A549 (cell line): ENCODE measurements around the gene KRT27.

Experiments
- CTCF ChIP-seq: fragments of >200 bp; sonication (Bioruptor Twin); formaldehyde crosslinking; IDR thresholded peaks from 3 replicates; pipeline ENCODE4 v1.5.1; 2016
- EP300 ChIP-seq, 2 experiments: fragments of >200 bp; sonication (Bioruptor Twin); formaldehyde crosslinking; IDR thresholded peaks; 2 replicates in 1 of 2; 3 replicates in 1 of 2; pipeline ENCODE4 v1.6.1; 2016 to 2017
- JUN ChIP-seq, 2 experiments: fragments of >200 bp; sonication (Bioruptor Twin); formaldehyde crosslinking; IDR thresholded peaks; 2 replicates in 1 of 2; 3 replicates in 1 of 2; pipeline ENCODE4 v1.6.1; 2016 to 2017
- MAFK ChIP-seq: fragments of 450-650 bp; IDR thresholded peaks from 2 replicates; pipeline ENCODE4 v1.6.1; 2014; ENCODE audit not compliant: partially characterized antibody
- MYC ChIP-seq: IDR thresholded peaks from 2 replicates; pipeline ENCODE4 v1.6.1; 2012; ENCODE audit warnings: mild to moderate bottlenecking, inconsistent platforms, low read length, improper control_type of control experiment, borderline replicate concordance
- POLR2AphosphoS2 ChIP-seq: conservative IDR thresholded peaks from 2 replicates; pipeline ENCODE4 v1.6.1; 2012; ENCODE audit warnings: low read length, improper control_type of control experiment, inconsistent platforms

DNA sequence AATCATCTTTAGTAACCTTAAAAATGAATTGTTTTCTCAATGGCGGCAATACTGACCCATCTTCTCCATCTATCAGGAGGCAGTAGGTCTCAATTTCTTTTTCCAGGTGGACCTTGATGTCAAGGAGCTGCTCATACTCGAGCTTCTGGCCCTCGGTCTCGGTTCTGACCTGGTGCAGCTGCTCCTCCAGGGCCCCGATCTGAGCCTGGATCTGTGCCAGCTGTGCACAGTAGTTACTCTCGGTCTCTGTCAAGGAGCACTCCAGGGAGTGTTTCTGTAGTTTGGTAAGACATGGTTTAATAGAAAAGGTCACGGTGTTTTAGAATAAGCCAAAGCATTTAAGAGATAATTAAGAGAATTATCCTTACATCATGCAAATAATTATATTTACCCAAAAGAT is 4.9 kb downstream of the KRT27 start:
- TF ChIP-seq POLR2AphosphoS2: no peak
- TF ChIP-seq MAFK: no peak
- TF ChIP-seq CTCF: no peak
- TF ChIP-seq EP300 (IDR thresholded peaks at IDR 0.05): no peak
- TF ChIP-seq JUN (IDR thresholded peaks at IDR 0.05): no peak
- TF ChIP-seq MYC: no peak
